ENCODE results near the gene GPR183.

Gene GPR183

GRCh38 chr13:99314640-99315176, 7.5 kb upstream of the GPR183 start:
- no peak for TF ChIP-seq FOXM1 (IDR thresholded peaks at IDR 0.05; ENCODE audit: borderline replicate concordance, low read depth)
- no peak for TF ChIP-seq EP300 (IDR thresholded peaks at IDR 0.05; ENCODE audit: borderline replicate concordance)
- TF ChIP-seq NFIC (IDR thresholded peaks at IDR 0.05): no peak
- TF ChIP-seq CEBPB (IDR thresholded peaks at IDR 0.05): no peak
- TF ChIP-seq YY1 (IDR thresholded peaks at IDR 0.05; ENCODE audit: low read depth): no peak
- TF ChIP-seq, protein P1, sequence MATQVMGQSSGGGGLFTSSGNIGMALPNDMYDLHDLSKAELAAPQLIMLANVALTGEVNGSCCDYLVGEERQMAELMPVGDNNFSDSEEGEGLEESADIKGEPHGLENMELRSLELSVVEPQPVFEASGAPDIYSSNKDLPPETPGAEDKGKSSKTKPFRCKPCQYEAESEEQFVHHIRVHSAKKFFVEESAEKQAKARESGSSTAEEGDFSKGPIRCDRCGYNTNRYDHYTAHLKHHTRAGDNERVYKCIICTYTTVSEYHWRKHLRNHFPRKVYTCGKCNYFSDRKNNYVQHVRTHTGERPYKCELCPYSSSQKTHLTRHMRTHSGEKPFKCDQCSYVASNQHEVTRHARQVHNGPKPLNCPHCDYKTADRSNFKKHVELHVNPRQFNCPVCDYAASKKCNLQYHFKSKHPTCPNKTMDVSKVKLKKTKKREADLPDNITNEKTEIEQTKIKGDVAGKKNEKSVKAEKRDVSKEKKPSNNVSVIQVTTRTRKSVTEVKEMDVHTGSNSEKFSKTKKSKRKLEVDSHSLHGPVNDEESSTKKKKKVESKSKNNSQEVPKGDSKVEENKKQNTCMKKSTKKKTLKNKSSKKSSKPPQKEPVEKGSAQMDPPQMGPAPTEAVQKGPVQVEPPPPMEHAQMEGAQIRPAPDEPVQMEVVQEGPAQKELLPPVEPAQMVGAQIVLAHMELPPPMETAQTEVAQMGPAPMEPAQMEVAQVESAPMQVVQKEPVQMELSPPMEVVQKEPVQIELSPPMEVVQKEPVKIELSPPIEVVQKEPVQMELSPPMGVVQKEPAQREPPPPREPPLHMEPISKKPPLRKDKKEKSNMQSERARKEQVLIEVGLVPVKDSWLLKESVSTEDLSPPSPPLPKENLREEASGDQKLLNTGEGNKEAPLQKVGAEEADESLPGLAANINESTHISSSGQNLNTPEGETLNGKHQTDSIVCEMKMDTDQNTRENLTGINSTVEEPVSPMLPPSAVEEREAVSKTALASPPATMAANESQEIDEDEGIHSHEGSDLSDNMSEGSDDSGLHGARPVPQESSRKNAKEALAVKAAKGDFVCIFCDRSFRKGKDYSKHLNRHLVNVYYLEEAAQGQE (IDR thresholded peaks at IDR 0.05; ENCODE audit: low read depth): no peak
- no peak for TF ChIP-seq RAD21 (IDR thresholded peaks at IDR 0.05; ENCODE audit: low read depth)
- no peak for TF ChIP-seq USF1 (IDR thresholded peaks at IDR 0.05)
- TF ChIP-seq CREB1 (IDR thresholded peaks at IDR 0.05; ENCODE audit: low read depth): no peak
- TF ChIP-seq TAF1 (IDR thresholded peaks at IDR 0.05; ENCODE audit: low read depth): no peak
- no peak for TF ChIP-seq ZBTB7A (IDR thresholded peaks at IDR 0.05; ENCODE audit: low read depth)

DNA sequence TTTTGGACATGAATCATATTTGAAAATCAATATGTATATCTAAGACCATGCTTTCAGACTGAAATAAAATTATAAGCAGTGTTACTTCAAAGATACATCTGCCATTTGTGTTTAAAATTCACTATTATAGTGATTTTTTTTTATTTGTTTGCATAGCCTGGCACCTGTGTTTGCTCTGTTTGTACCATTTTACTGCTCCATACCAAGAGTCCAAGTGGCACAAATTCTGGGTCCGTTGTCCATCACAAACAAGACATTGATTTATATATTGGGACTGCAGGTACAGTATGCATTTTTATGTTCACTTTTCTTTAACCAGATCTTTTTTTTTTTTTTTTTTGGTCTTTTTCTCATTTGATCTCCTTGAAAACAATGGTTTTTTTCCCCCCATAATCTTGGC, 6.7 kb upstream of the GPR183 start:
- TF ChIP-seq TAF1 (IDR thresholded peaks at IDR 0.05; ENCODE audit: low read depth) (no peak), EP300 (IDR thresholded peaks at IDR 0.05; ENCODE audit: borderline replicate concordance) (no peak), RAD21 (IDR thresholded peaks at IDR 0.05; ENCODE audit: low read depth) (no peak), TEAD4 (IDR thresholded peaks at IDR 0.05) (no peak), CREB1 (IDR thresholded peaks at IDR 0.05; ENCODE audit: low read depth) (no peak), MAX (IDR thresholded peaks at IDR 0.05) (no peak), YY1 (IDR thresholded peaks at IDR 0.05; ENCODE audit: low read depth) (no peak), NFIC (IDR thresholded peaks at IDR 0.05) (no peak), CEBPB (IDR thresholded peaks at IDR 0.05) (no peak), FOXM1 (IDR thresholded peaks at IDR 0.05; ENCODE audit: borderline replicate concordance, low read depth) (no peak), ZBTB7A (IDR thresholded peaks at IDR 0.05; ENCODE audit: low read depth) (no peak), USF1 (IDR thresholded peaks at IDR 0.05) (no peak), TCF12 (IDR thresholded peaks at IDR 0.05; ENCODE audit: low read depth) (no peak), EGR1 (IDR thresholded peaks at IDR 0.05) (no peak)
- TF ChIP-seq, protein P1 (IDR thresholded peaks at IDR 0.05; ENCODE audit: low read depth): no peak

DNA sequence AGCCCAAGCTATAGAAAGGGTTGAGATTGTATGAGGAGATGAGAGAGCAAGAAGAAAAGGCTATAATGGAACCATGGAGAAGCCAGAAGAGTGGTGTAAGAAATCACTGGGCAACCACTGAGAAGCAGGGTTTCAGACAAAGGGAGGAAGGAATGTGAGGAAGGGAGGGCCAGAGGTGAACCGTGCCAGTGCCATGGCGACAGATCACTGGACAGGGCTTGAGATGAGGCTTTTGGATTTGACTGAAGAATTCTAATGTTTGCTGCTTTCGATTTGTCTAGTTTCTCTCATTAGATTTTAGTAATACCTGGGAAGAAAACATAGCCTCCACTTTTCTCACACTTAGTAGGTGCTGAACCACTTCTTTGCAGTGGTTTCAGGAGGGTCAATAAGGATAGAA, 6.3 kb upstream of the GPR183 start:
- TF ChIP-seq RAD21 (IDR thresholded peaks at IDR 0.05; ENCODE audit: low read depth) (no peak), TCF12 (IDR thresholded peaks at IDR 0.05; ENCODE audit: low read depth) (no peak), TEAD4 (IDR thresholded peaks at IDR 0.05) (peak; percentile 36; the same call in 1 of the 2 replicates)
- TF ChIP-seq, protein P1 (IDR thresholded peaks at IDR 0.05; ENCODE audit: low read depth): no peak

DNA sequence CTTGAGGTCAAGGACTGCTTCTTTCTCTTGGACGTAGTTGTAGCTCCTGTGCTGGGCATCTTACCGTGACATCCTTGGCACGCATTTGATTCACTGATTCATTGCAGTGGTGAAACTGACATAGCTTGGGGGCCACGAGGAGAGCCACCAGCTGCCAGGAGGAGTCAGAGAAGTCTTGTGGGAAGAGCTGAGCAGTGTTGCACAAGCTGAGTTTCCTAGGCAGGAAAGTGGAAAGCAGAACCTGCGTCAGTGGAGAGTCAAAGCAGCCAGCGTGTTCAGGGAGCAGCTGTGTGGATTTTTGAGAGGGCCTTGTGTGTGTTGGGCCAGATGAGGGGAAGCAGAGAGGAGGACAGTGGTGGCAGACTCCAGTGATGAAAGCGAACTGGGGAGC, 5.3 kb upstream of the GPR183 start:
- no peak for TF ChIP-seq NFIC (IDR thresholded peaks at IDR 0.05)
- no peak for TF ChIP-seq FOXM1 (IDR thresholded peaks at IDR 0.05; ENCODE audit: borderline replicate concordance, low read depth)
- TF ChIP-seq, protein P1 (IDR thresholded peaks at IDR 0.05; ENCODE audit: low read depth): no peak
- no peak for TF ChIP-seq EGR1 (IDR thresholded peaks at IDR 0.05)
- TF ChIP-seq RAD21 (IDR thresholded peaks at IDR 0.05; ENCODE audit: low read depth): no peak
- no peak for TF ChIP-seq YY1 (IDR thresholded peaks at IDR 0.05; ENCODE audit: low read depth)
- no peak for TF ChIP-seq EP300 (IDR thresholded peaks at IDR 0.05; ENCODE audit: borderline replicate concordance)
- TF ChIP-seq CREB1 (IDR thresholded peaks at IDR 0.05; ENCODE audit: low read depth): no peak
- no peak for TF ChIP-seq TAF1 (IDR thresholded peaks at IDR 0.05; ENCODE audit: low read depth)
- TF ChIP-seq TCF12 (IDR thresholded peaks at IDR 0.05; ENCODE audit: low read depth): no peak
- no peak for TF ChIP-seq CEBPB (IDR thresholded peaks at IDR 0.05)
- TF ChIP-seq ZBTB7A (IDR thresholded peaks at IDR 0.05; ENCODE audit: low read depth): no peak
- no peak for TF ChIP-seq TEAD4 (IDR thresholded peaks at IDR 0.05)
- no peak for TF ChIP-seq USF1 (IDR thresholded peaks at IDR 0.05)
- no peak for TF ChIP-seq MAX (IDR thresholded peaks at IDR 0.05)

All from Ishikawa (cell line).